Measurements from ENCODE around the gene HS3ST2. TPM values are rescaled to one million over a fixed set of nuclear protein-coding genes. Genes with fewer than 3 reads are reported as not detected.

Gene HS3ST2
- total and polyA plus RNA-seq, 2 donors (not counting 3 experiments of a cell fraction or from before 2014, with no cell fraction given): not detected

DNA sequence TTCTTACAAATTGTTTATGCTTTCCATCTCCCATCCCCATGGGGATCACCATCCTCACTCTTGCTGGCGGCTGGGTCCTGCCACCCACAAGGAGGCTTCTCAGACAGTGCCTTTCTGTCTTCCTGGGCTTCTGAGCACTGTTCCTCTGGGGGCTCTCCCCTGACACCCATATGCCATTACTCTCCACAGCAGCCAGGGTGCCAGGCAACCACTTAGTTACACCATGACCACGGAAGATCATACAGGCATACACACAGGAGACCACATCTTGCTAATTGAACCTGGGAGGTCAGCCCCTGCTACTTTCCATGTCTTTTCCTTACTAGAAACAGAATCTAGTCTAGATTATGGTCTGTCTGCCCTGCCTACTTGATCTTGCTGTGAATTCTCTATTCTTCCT is 27.7 kb upstream of the HS3ST2 start:
- DNase-seq (ENCODE audit: low read depth, low spot score) (no peak), FAIRE-seq (no peak)
- TF ChIP-seq, protein P1, sequence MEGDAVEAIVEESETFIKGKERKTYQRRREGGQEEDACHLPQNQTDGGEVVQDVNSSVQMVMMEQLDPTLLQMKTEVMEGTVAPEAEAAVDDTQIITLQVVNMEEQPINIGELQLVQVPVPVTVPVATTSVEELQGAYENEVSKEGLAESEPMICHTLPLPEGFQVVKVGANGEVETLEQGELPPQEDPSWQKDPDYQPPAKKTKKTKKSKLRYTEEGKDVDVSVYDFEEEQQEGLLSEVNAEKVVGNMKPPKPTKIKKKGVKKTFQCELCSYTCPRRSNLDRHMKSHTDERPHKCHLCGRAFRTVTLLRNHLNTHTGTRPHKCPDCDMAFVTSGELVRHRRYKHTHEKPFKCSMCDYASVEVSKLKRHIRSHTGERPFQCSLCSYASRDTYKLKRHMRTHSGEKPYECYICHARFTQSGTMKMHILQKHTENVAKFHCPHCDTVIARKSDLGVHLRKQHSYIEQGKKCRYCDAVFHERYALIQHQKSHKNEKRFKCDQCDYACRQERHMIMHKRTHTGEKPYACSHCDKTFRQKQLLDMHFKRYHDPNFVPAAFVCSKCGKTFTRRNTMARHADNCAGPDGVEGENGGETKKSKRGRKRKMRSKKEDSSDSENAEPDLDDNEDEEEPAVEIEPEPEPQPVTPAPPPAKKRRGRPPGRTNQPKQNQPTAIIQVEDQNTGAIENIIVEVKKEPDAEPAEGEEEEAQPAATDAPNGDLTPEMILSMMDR (IDR thresholded peaks at IDR 0.05; ENCODE audit: extremely low read depth in 1 of 2, insufficient read depth in 1 of 2, low read depth in 1 of 2, low read length in 2 of 2): no peak
- TF ChIP-seq POLR2A (IDR thresholded peaks at IDR 0.05; ENCODE audit: low read depth, low read length): no peak
- TF ChIP-seq MYC (IDR thresholded peaks at IDR 0.05; ENCODE audit: low read depth, low read length): no peak
- TF ChIP-seq, protein P2, sequence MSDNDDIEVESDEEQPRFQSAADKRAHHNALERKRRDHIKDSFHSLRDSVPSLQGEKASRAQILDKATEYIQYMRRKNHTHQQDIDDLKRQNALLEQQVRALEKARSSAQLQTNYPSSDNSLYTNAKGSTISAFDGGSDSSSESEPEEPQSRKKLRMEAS (IDR thresholded peaks at IDR 0.05; ENCODE audit: insufficient read depth, insufficient read length): no peak
- TF ChIP-seq FOS (IDR thresholded peaks at IDR 0.05; ENCODE audit: borderline replicate concordance, insufficient read depth, low read length): no peak
- no peak for TF ChIP-seq GATA2 (IDR thresholded peaks at IDR 0.05; ENCODE audit: insufficient read depth, insufficient read length, low read depth, low read length)
- TF ChIP-seq POLR2AphosphoS5 (IDR thresholded peaks at IDR 0.05; ENCODE audit: insufficient read depth, low read depth, low read length): no peak
- no peak for TF ChIP-seq JUN (IDR thresholded peaks at IDR 0.05; ENCODE audit: borderline replicate concordance, insufficient read depth, insufficient read length, low read depth)
- TF ChIP-seq EZH2 (IDR thresholded peaks at IDR 0.05; ENCODE audit: borderline replicate concordance, low read depth, low read length, severe bottlenecking): no peak
- Histone ChIP-seq H3K4me3 (replicated peaks in 1 of 3; ENCODE audit: insufficient read depth in 1 of 3, low read depth in 1 of 3, low read length in 3 of 3) (no peak overlapping the region), H3K9me1 (replicated peaks; ENCODE audit: control insufficient read depth, extremely low read depth, insufficient read depth, low read length) (no peaks in the 10 kb centered on the region), H4K20me1 (replicated peaks; ENCODE audit: control insufficient read depth, extremely low read depth, insufficient read depth, low read length) (no peaks in the 10 kb centered on the region), H3K27ac (ENCODE audit: insufficient read depth, low read depth, low read length) (no peak overlapping the region), H3K9ac (replicated peaks; ENCODE audit: extremely low read depth, insufficient read depth, low read length) (no peak overlapping the region), H3K36me3 (ENCODE audit: control insufficient read depth in 2 of 2, extremely low read depth in 1 of 2, insufficient read depth in 2 of 2, low read length in 2 of 2) (no peaks in the 10 kb centered on the region), H3K27me3 (ENCODE audit: control insufficient read depth in 2 of 2, insufficient read depth in 2 of 2, low read length in 2 of 2) (no peaks in the 10 kb centered on the region), H2AFZ (ENCODE audit: low read depth, low read length) (no peak overlapping the region), H3K4me1 (ENCODE audit: control insufficient read depth, extremely low read depth, insufficient read depth, low read length) (no peaks in the 10 kb centered on the region), H3K9me3 (replicated peaks; ENCODE audit: control insufficient read depth, insufficient read depth, low read length) (no peaks in the 10 kb centered on the region), H3K79me2 (ENCODE audit: control insufficient read depth, insufficient read depth, low read length) (no peaks in the 10 kb centered on the region), H3K4me2 (ENCODE audit: insufficient read depth, low read length) (no peak overlapping the region)
- POLR2A ChIA-PET: no interaction called here
- intact Hi-C loops (cut with micrococcal nuclease): no loop called here
- no TSS peak for BruUV-seq (replicated peaks)
- CTCF ChIA-PET: no interaction called here
- dilution Hi-C loops (cut with MboI; ENCODE audit: extremely low pct_ligation_motif_present, low sequenced_read_pairs): no loop called here

Data from endothelial cell of umbilical vein (primary cell).